HepG2 (cell line): ENCODE measurements around the gene ZGRF1. TPM values are rescaled to one million over a fixed set of nuclear protein-coding genes. Genes with fewer than 3 reads are reported as not detected.

ENCODE experiments used
- BRF2 ChIP-seq: sonication (generic); formaldehyde crosslinking; IDR thresholded peaks from 2 replicates; pipeline ENCODE4 v1.8.1; 2022; ENCODE audit warnings: mild to moderate bottlenecking, missing genetic modification reagents
- CBX1 ChIP-seq: IDR thresholded peaks from one replicate; pipeline ENCODE4 v1.6.1; 2016; ENCODE audit warnings: antibody characterized with exemption, low read depth
- HNF1B ChIP-seq: sonication (generic); formaldehyde crosslinking; IDR thresholded peaks from 2 replicates; pipeline ENCODE4 v1.5.1; 2020; ENCODE audit warnings: mild to moderate bottlenecking, moderate library complexity, missing genetic modification reagents
- IKZF5 ChIP-seq: IDR thresholded peaks from 2 replicates; pipeline ENCODE4 v1.6.1; 2018; ENCODE audit warnings: missing genetic modification reagents, mild to moderate bottlenecking, missing compliant biosample characterization
- KAT8 ChIP-seq: IDR thresholded peaks from 2 replicates; pipeline ENCODE4 v1.6.1; 2016; ENCODE audit warnings: missing genetic modification reagents, missing compliant biosample characterization
- NAIF1 ChIP-seq: sonication (generic); formaldehyde crosslinking; IDR thresholded peaks from 2 replicates; pipeline ENCODE4 v1.5.0; 2020; ENCODE audit warnings: mild to moderate bottlenecking, missing genetic modification reagents, borderline replicate concordance
- PHF8 ChIP-seq: sonication (generic); formaldehyde crosslinking; IDR thresholded peaks from 2 replicates; pipeline ENCODE4 v1.5.0; 2020; ENCODE audit warnings: missing genetic modification reagents
- SMC3 ChIP-seq: IDR thresholded peaks from 2 replicates; pipeline ENCODE4 v1.6.1; 2011; ENCODE audit warnings: low read length, improper control_type of control experiment
- TEAD2 ChIP-seq: sonication (generic); formaldehyde crosslinking; IDR thresholded peaks from 2 replicates; pipeline ENCODE4 v1.9.0; 2021; ENCODE audit warnings: missing genetic modification reagents
- THAP11 ChIP-seq: IDR thresholded peaks from 2 replicates; pipeline ENCODE4 v1.6.1; 2016; ENCODE audit warnings: missing biosample characterization, missing genetic modification reagents
- U2AF2 ChIP-seq: fragments of 200-400 bp; formaldehyde crosslinking; IDR thresholded peaks from 2 replicates; pipeline ENCODE4 v1.6.1; 2017; ENCODE audit warnings: low read depth, mild to moderate bottlenecking, low read length
- ZGPAT ChIP-seq: IDR thresholded peaks from 2 replicates; pipeline ENCODE4 v1.6.1; 2016; ENCODE audit warnings: mild to moderate bottlenecking
- ZNF10 ChIP-seq: sonication (generic); formaldehyde crosslinking; IDR thresholded peaks from 2 replicates; pipeline ENCODE4 v1.4.0; 2020; ENCODE audit warnings: mild to moderate bottlenecking, low read depth, missing genetic modification reagents, borderline replicate concordance
- ZNF136 ChIP-seq: sonication (generic); formaldehyde crosslinking; IDR thresholded peaks from 2 replicates; pipeline ENCODE4 v1.8.1; 2022; ENCODE audit warnings: low read depth, mild to moderate bottlenecking, moderate library complexity, missing genetic modification reagents
- ZNF276 ChIP-seq: sonication (generic); formaldehyde crosslinking; IDR thresholded peaks from 2 replicates; pipeline ENCODE4 v1.4.0; 2020; ENCODE audit warnings: mild to moderate bottlenecking, low read depth, missing genetic modification reagents
- ZNF331 ChIP-seq: sonication (generic); formaldehyde crosslinking; IDR thresholded peaks from 2 replicates; pipeline ENCODE4 v1.4.0; 2020; ENCODE audit warnings: missing genetic modification reagents
- ZNF770 ChIP-seq: sonication (generic); formaldehyde crosslinking; IDR thresholded peaks from 2 replicates; pipeline ENCODE4 v1.5.0; 2020; ENCODE audit warnings: mild to moderate bottlenecking, missing genetic modification reagents
- ZNF784 ChIP-seq: sonication (generic); formaldehyde crosslinking; IDR thresholded peaks from 2 replicates; pipeline ENCODE4 v1.5.1; 2020; ENCODE audit warnings: missing genetic modification reagents, mild to moderate bottlenecking, borderline replicate concordance
- ZNF792 ChIP-seq: IDR thresholded peaks from 2 replicates; pipeline ENCODE4 v1.6.1; 2016
- polyA plus RNA-seq, 8 experiments: library from polyadenylated mRNA; depleted of rRNA in 3 of 8; stranded (reverse) in 7 of 8; unstranded in 1 of 8; fragments of >200 nt; fragmentation: Illumina TruSeq in 4 of 8; extraction: Trizol in 4 of 8; gene quantifications; 2 replicates each; pipeline versions ENCODE4 v1.2.1 to v1.2.3, GENCODE V29; 2011 to 2016; ENCODE audit warnings: low read depth in 4 of 8, missing spikeins in 1 of 8, mixed read lengths in 1 of 8; ENCODE audit not compliant: insufficient read depth in 1 of 8
- total RNA-seq, 5 experiments: library from RNA; depleted of rRNA; stranded (reverse); fragments of >200 nt; fragmentation: Illumina TruSeq; extraction: Trizol; gene quantifications; 2 replicates each; pipeline ENCODE4 v1.2.3, GENCODE V29; 2016; ENCODE audit warnings: low read depth in 1 of 5

The ZGRF1 gene
- total and polyA plus RNA-seq, 2 of the 13 experiments (the other 11 are each of a cell fraction or from before 2014, with no cell fraction given), result 8.6 to 15.9 TPM

GRCh38 chr4:112523764-112524505 lies 112.8 kb downstream of the ZGRF1 start (continued):
- TF ChIP-seq IKZF5 (peak; percentile 29; the same call in 1 of the 2 replicates), THAP11 (CRISPR knock-in tag) (no peak; the same call in 1 of the 2 replicates), ZNF10 (CRISPR knock-in tag) (no peak), ZNF276 (CRISPR knock-in tag) (no peak), ZNF136 (CRISPR knock-in tag) (0 out of 2 replicates have a peak, but pooled peaks have one; percentile 48), ZNF792 (CRISPR knock-in tag) (no peak), SMC3 (no peak; the same call in 1 of the 2 replicates), U2AF2 (no peak), ZNF784 (CRISPR knock-in tag) (0 out of 2 replicates have a peak, but pooled peaks have one; percentile 42), ZGPAT (CRISPR knock-in tag) (peak; percentile 65), NAIF1 (CRISPR knock-in tag) (no peak), PHF8 (CRISPR knock-in tag) (0 out of 2 replicates have a peak, but pooled peaks have one; percentile 30), ZNF331 (CRISPR knock-in tag) (peak; percentile 72), BRF2 (CRISPR knock-in tag) (no peak), ZNF770 (no peak), KAT8 (CRISPR knock-in tag) (no peak), CBX1 (no peak), TEAD2 (CRISPR knock-in tag) (no peak), HNF1B (CRISPR knock-in tag) (peak; percentile 76)
